ENCODE results near the gene PPP3CA.

PPP3CA gene

DNA sequence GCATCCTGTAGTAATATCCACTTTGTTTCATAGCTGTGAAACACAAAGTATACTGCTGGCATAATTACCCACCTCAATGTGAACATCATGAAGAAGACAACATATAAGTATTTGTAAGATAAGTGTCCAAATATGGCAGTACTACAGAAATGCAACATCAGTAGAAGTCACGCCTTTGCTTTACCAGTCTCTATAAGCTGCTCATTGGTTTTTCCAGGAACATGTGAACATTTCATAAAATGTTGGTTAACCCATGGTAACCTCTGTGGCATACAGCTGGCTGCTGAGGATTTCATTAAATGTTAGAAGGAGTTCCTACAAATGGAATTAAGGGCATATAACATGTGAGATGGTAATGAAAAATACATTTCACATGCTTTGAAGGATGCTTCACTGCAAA lies 77.6 kb downstream of the PPP3CA start:
- Histone ChIP-seq H3K4me2 (ENCODE audit: low read depth, low read length) (no peak overlapping the region), H3K36me3 (replicated peaks; ENCODE audit: insufficient read depth, low read length) (no peaks in the 10 kb centered on the region), H2AFZ (ENCODE audit: low read length) (no peak overlapping the region), H3K9me3 (replicated peaks; ENCODE audit: insufficient read depth, low read length) (no peaks in the 10 kb centered on the region), H3K27me3 (replicated peaks; ENCODE audit: insufficient read depth, low read length) (no peaks in the 10 kb centered on the region), H3K79me2 (ENCODE audit: low read length) (peaks cover 64% of the 10 kb centered on the region), H3K9me2 (replicated peaks; ENCODE audit: insufficient read depth, low read length) (no peaks in the 10 kb centered on the region), H3K27ac (ENCODE audit: low read length) (no peak overlapping the region), H3F3A (ENCODE audit: insufficient read depth, low read length) (no peaks in the 10 kb centered on the region), H3K9ac (ENCODE audit: low read length) (no peak overlapping the region), H3K4me3 (ENCODE audit: low read length) (no peak overlapping the region), H3K4me1 (ENCODE audit: low read length) (no peaks in the 10 kb centered on the region), H4K20me1 (ENCODE audit: insufficient read depth, low read length) (no peaks in the 10 kb centered on the region)
- TF ChIP-seq, protein P1, sequence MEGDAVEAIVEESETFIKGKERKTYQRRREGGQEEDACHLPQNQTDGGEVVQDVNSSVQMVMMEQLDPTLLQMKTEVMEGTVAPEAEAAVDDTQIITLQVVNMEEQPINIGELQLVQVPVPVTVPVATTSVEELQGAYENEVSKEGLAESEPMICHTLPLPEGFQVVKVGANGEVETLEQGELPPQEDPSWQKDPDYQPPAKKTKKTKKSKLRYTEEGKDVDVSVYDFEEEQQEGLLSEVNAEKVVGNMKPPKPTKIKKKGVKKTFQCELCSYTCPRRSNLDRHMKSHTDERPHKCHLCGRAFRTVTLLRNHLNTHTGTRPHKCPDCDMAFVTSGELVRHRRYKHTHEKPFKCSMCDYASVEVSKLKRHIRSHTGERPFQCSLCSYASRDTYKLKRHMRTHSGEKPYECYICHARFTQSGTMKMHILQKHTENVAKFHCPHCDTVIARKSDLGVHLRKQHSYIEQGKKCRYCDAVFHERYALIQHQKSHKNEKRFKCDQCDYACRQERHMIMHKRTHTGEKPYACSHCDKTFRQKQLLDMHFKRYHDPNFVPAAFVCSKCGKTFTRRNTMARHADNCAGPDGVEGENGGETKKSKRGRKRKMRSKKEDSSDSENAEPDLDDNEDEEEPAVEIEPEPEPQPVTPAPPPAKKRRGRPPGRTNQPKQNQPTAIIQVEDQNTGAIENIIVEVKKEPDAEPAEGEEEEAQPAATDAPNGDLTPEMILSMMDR (IDR thresholded peaks at IDR 0.05; ENCODE audit: low read length): no peak
- TF ChIP-seq EZH2 (optimal IDR thresholded peaks at IDR 0.05; ENCODE audit: low read depth, low read length) (no peak), EZH2phosphoT487 (IDR thresholded peaks at IDR 0.05; ENCODE audit: low read length) (no peak)
- no peak for DNase-seq

- H3F3A ChIP-seq (ENCODE audit: insufficient read depth, low read length): no peaks in the 10 kb centered on the region; the same call in 1 of the 2 replicates
- no peaks in the 10 kb centered on the region for H3K9me2 ChIP-seq (replicated peaks; ENCODE audit: insufficient read depth, low read length)
- no peak overlapping the region for H3K27ac ChIP-seq (ENCODE audit: low read length)
- peaks cover 11% of the 10 kb centered on the region for H3K4me1 ChIP-seq (ENCODE audit: low read length)
- DNase-seq: no peak
- TF ChIP-seq EZH2phosphoT487 (IDR thresholded peaks at IDR 0.05; ENCODE audit: low read length): no peak
- no peak for TF ChIP-seq EZH2 (optimal IDR thresholded peaks at IDR 0.05; ENCODE audit: low read depth, low read length)
- TF ChIP-seq, protein P1 (IDR thresholded peaks at IDR 0.05; ENCODE audit: low read length): no peak
- peaks cover 6% of the 10 kb centered on the region for H3K27me3 ChIP-seq (replicated peaks; ENCODE audit: insufficient read depth, low read length)
- H3K79me2 ChIP-seq (ENCODE audit: low read length): peaks cover 74% of the 10 kb centered on the region
- no peaks in the 10 kb centered on the region for H4K20me1 ChIP-seq (ENCODE audit: insufficient read depth, low read length)
- H3K36me3 ChIP-seq (replicated peaks; ENCODE audit: insufficient read depth, low read length): no peaks in the 10 kb centered on the region
- H3K9me3 ChIP-seq (replicated peaks; ENCODE audit: insufficient read depth, low read length): no peaks in the 10 kb centered on the region
- no peak overlapping the region for H3K4me2 ChIP-seq (ENCODE audit: low read depth, low read length)
- H2AFZ ChIP-seq (ENCODE audit: low read length): no peak overlapping the region
- H3K9ac ChIP-seq (ENCODE audit: low read length): no peak overlapping the region
- H3K4me3 ChIP-seq (ENCODE audit: low read length): no peak overlapping the region
These were observed 81.5 kb downstream of the PPP3CA start for GRCh38 chr4:101265816-101266172.

GRCh38 chr4:101264993-101265815 lies 82.1 kb downstream of the PPP3CA start:
- DNase-seq: no peak
- Histone ChIP-seq H3K79me2 (ENCODE audit: low read length) (peaks cover 71% of the 10 kb centered on the region), H3K4me1 (ENCODE audit: low read length) (peaks cover 17% of the 10 kb centered on the region), H3K9ac (ENCODE audit: low read length) (no peak overlapping the region), H2AFZ (ENCODE audit: low read length) (no peak overlapping the region), H3K27me3 (replicated peaks; ENCODE audit: insufficient read depth, low read length) (peaks cover 8% of the 10 kb centered on the region), H4K20me1 (ENCODE audit: insufficient read depth, low read length) (no peaks in the 10 kb centered on the region), H3K9me2 (replicated peaks; ENCODE audit: insufficient read depth, low read length) (no peaks in the 10 kb centered on the region), H3K27ac (ENCODE audit: low read length) (no peak overlapping the region), H3K9me3 (replicated peaks; ENCODE audit: insufficient read depth, low read length) (no peaks in the 10 kb centered on the region), H3F3A (ENCODE audit: insufficient read depth, low read length) (peaks cover 3% of the 10 kb centered on the region; the same call in 1 of the 2 replicates), H3K4me2 (ENCODE audit: low read depth, low read length) (no peak overlapping the region), H3K4me3 (ENCODE audit: low read length) (no peak overlapping the region), H3K36me3 (replicated peaks; ENCODE audit: insufficient read depth, low read length) (no peaks in the 10 kb centered on the region)
- TF ChIP-seq EZH2 (optimal IDR thresholded peaks at IDR 0.05; ENCODE audit: low read depth, low read length): no peak
- TF ChIP-seq EZH2phosphoT487 (IDR thresholded peaks at IDR 0.05; ENCODE audit: low read length): no peak
- TF ChIP-seq, protein P1 (IDR thresholded peaks at IDR 0.05; ENCODE audit: low read length): no peak

Data from MM.1S (cell line).